H1 (cell line): ENCODE measurements around the gene GRID1. TPM values are rescaled to one million over a fixed set of nuclear protein-coding genes. Genes with fewer than 3 reads are reported as not detected.

Experiments
- CTCF ChIA-PET: fragments of 300-600 bp; sonication (Branson Sonifier 250); formaldehyde crosslinking; loops from one replicate; lab custom pipeline; 2021; ENCODE audit not compliant: partially characterized antibody; lab: Charles Lee
- POLR2A ChIA-PET: fragments of 300-600 bp; sonication (Branson Sonifier 250); formaldehyde crosslinking; loops from one replicate; lab custom pipeline; 2021; ENCODE audit warnings: inconsistent platforms; ENCODE audit not compliant: partially characterized antibody; lab: Charles Lee
- DNase-seq, 2 experiments: peaks; one replicate each; pipeline versions ENCODE4 v3.0.0 to v3.0.0-alpha.2; 2010 to 2022; ENCODE audit warnings: low spot score in 2 of 2, low read depth in 1 of 2, mixed read lengths in 1 of 2
- FAIRE-seq: peaks from 2 replicates; lab custom pipeline; 2011; peaks lifted over from hg19 to GRCh38; lab: Jason Lieb, UNC
- H2AFZ ChIP-seq: 2 replicates; pipeline ENCODE4 v1.8.1; 2012; ENCODE audit warnings: low read length, inconsistent platforms
- H2AK5ac ChIP-seq: 2 replicates; pipeline ENCODE4 v1.6.1; 2013; ENCODE audit warnings: low read depth, low read length
- H2BK120ac ChIP-seq: replicated peaks from 2 replicates; pipeline ENCODE3; 2013; ENCODE audit warnings: low read depth, low read length, inconsistent platforms
- H2BK12ac ChIP-seq: 2 replicates; pipeline ENCODE4 v1.6.1; 2013; ENCODE audit warnings: low read depth, low read length
- H2BK15ac ChIP-seq: 2 replicates; pipeline ENCODE4 v1.6.1; 2013; ENCODE audit warnings: low read length
- H2BK20ac ChIP-seq: 2 replicates; pipeline ENCODE4 v1.6.1; 2013; ENCODE audit warnings: low read length
- H2BK5ac ChIP-seq: 2 replicates; pipeline ENCODE4 v1.6.1; 2013; ENCODE audit warnings: low read depth, low read length
- H3K14ac ChIP-seq: 2 replicates; pipeline ENCODE4 v1.6.1; 2013; ENCODE audit warnings: inconsistent platforms; ENCODE audit not compliant: insufficient read length
- H3K18ac ChIP-seq: 2 replicates; pipeline ENCODE4 v1.6.1; 2013; ENCODE audit warnings: low read length; ENCODE audit errors: extremely low read depth
- H3K23ac ChIP-seq: 2 replicates; pipeline ENCODE4 v1.6.1; 2013; ENCODE audit warnings: inconsistent platforms; ENCODE audit not compliant: insufficient read length
- H3K23me2 ChIP-seq: 2 replicates; pipeline ENCODE4 v1.6.1; 2013; ENCODE audit warnings: low read depth, low read length
- H3K27ac ChIP-seq: 2 replicates; pipeline ENCODE4 v1.6.1; 2011; ENCODE audit warnings: low read depth, low read length, inconsistent platforms
- H3K27me3 ChIP-seq, 4 experiments: replicated peaks in 1 of 4; 1 replicate in 1 of 4; 2 replicates in 3 of 4; pipeline versions ENCODE4 v1.6.1 to v1.8.1; 2011 to 2013; ENCODE audit warnings: low read length in 3 of 4, mild to moderate bottlenecking in 3 of 4, inconsistent platforms in 2 of 4, mixed read lengths in 2 of 4, moderate library complexity in 1 of 4; ENCODE audit not compliant: control insufficient read depth in 3 of 4, insufficient read depth in 3 of 4; ENCODE audit errors: extremely low read depth in 1 of 4
- H3K36me3 ChIP-seq, 4 experiments: 2 replicates each; pipeline versions ENCODE4 v1.6.1 to v1.8.1; 2011 to 2013; ENCODE audit warnings: mild to moderate bottlenecking in 4 of 4, low read length in 3 of 4, moderate library complexity in 2 of 4, control low read depth in 1 of 4, inconsistent platforms in 1 of 4; ENCODE audit not compliant: insufficient read depth in 4 of 4, control insufficient read depth in 2 of 4
- H3K4ac ChIP-seq: replicated peaks from 2 replicates; pipeline ENCODE3; 2013; ENCODE audit warnings: low read length, low read depth, mixed read lengths, inconsistent platforms; ENCODE audit not compliant: insufficient read length
- H3K4me1 ChIP-seq, 4 experiments: replicated peaks in 1 of 4; 1 replicate in 1 of 4; 2 replicates in 3 of 4; pipeline versions ENCODE4 v1.6.1 to v1.8.1; 2011 to 2013; ENCODE audit warnings: low read length in 3 of 4, inconsistent platforms in 2 of 4, mixed read lengths in 1 of 4; ENCODE audit not compliant: insufficient read depth in 4 of 4, control insufficient read depth in 3 of 4
- H3K4me2 ChIP-seq, 2 experiments: 2 replicates each; pipeline versions ENCODE4 v1.6.1 to v1.8.1; 2011 to 2013; ENCODE audit warnings: low read depth in 2 of 2, low read length in 2 of 2, control low read depth in 1 of 2, inconsistent platforms in 1 of 2, mild to moderate bottlenecking in 1 of 2; ENCODE audit not compliant: insufficient read depth in 1 of 2
- H3K4me3 ChIP-seq, 4 experiments: fragments of 200-600, 300-600 bp in 1 of 4; sonication (generic), shearing (Covaris generic), sonication (Bioruptor Twin) in 1 of 4; 2 replicates each; pipeline versions ENCODE4 v1.5.1 to v1.8.1; 2011 to 2016; ENCODE audit warnings: low read length in 4 of 4, low read depth in 3 of 4, control low read depth in 2 of 4, inconsistent platforms in 2 of 4, mild to moderate bottlenecking in 2 of 4, mixed read lengths in 1 of 4, moderate library complexity in 1 of 4; ENCODE audit not compliant: insufficient read depth in 2 of 4; ENCODE audit errors: extremely low read depth in 1 of 4
- H3K56ac ChIP-seq: replicated peaks from 2 replicates; pipeline ENCODE3; 2013; ENCODE audit warnings: low read depth, mild to moderate bottlenecking, mixed read lengths, low read length, inconsistent platforms; ENCODE audit not compliant: insufficient read length
- H3K79me1 ChIP-seq: 2 replicates; pipeline ENCODE4 v1.6.1; 2013; ENCODE audit warnings: low read depth, low read length, control low read depth
- H3K79me2 ChIP-seq, 2 experiments: 2 replicates each; pipeline versions ENCODE4 v1.6.1 to v1.8.1; 2012 to 2013; ENCODE audit warnings: low read length in 2 of 2, mild to moderate bottlenecking in 2 of 2, inconsistent platforms in 1 of 2; ENCODE audit not compliant: insufficient read depth in 2 of 2, control insufficient read depth in 1 of 2
- H3K9ac ChIP-seq, 4 experiments: replicated peaks in 1 of 4; 1 replicate in 1 of 4; 2 replicates in 3 of 4; pipeline versions ENCODE4 v1.6.1 to v1.8.1; 2011 to 2013; ENCODE audit warnings: low read depth in 3 of 4, low read length in 3 of 4, control low read depth in 2 of 4, mild to moderate bottlenecking in 2 of 4, moderate library complexity in 2 of 4, inconsistent platforms in 1 of 4; ENCODE audit errors: extremely low read depth in 1 of 4
- H3K9me3 ChIP-seq, 2 experiments: 2 replicates each; pipeline versions ENCODE4 v1.6.1 to v1.8.1; 2012 to 2013; ENCODE audit warnings: mild to moderate bottlenecking in 2 of 2, moderate library complexity in 2 of 2, control low read depth in 1 of 2, inconsistent platforms in 1 of 2, low read depth in 1 of 2, low read length in 1 of 2, mixed read lengths in 1 of 2; ENCODE audit not compliant: insufficient read depth in 2 of 2
- H4K20me1 ChIP-seq, 2 experiments: replicated peaks in 1 of 2; 2 replicates each; pipeline versions ENCODE3 to v1.8.1; 2011 to 2013; ENCODE audit warnings: inconsistent platforms in 2 of 2, low read length in 2 of 2, mild to moderate bottlenecking in 1 of 2; ENCODE audit not compliant: insufficient read depth in 2 of 2, control insufficient read depth in 1 of 2
- H4K5ac ChIP-seq: 2 replicates; pipeline ENCODE4 v1.6.1; 2013; ENCODE audit warnings: low read length, low read depth, mixed read lengths, inconsistent platforms; ENCODE audit not compliant: insufficient read length
- H4K8ac ChIP-seq: 2 replicates; pipeline ENCODE4 v1.8.0; 2013; ENCODE audit warnings: mild to moderate bottlenecking, moderate library complexity, low read length, inconsistent platforms; ENCODE audit not compliant: insufficient read depth; ENCODE audit errors: extremely low read depth
- H4K91ac ChIP-seq: replicated peaks from 2 replicates; pipeline ENCODE3; 2013; ENCODE audit warnings: low read length, mixed read lengths, inconsistent platforms; ENCODE audit not compliant: insufficient read length
- BCL11A ChIP-seq, 2 experiments: IDR thresholded peaks; one replicate each; pipeline ENCODE4 v1.6.1; 2011; ENCODE audit warnings: low read depth in 2 of 2, low read length in 2 of 2, mild to moderate bottlenecking in 2 of 2
- EP300 ChIP-seq, 2 experiments: IDR thresholded peaks; 1 replicate in 1 of 2; 2 replicates in 1 of 2; pipeline ENCODE4 v1.6.1; 2011 to 2012; ENCODE audit warnings: low read depth in 2 of 2, low read length in 2 of 2, mild to moderate bottlenecking in 2 of 2, borderline replicate concordance in 1 of 2, inconsistent platforms in 1 of 2, moderate library complexity in 1 of 2
- JUND ChIP-seq: IDR thresholded peaks from 2 replicates; pipeline ENCODE4 v1.6.1; 2011; ENCODE audit warnings: mild to moderate bottlenecking, improper control_type of control experiment, low read length
- MAX ChIP-seq: IDR thresholded peaks from 2 replicates; pipeline ENCODE4 v1.6.1; 2012; ENCODE audit warnings: inconsistent platforms
- NANOG ChIP-seq: IDR thresholded peaks from 2 replicates; pipeline ENCODE4 v1.6.1; 2011; ENCODE audit warnings: low read length, low read depth, mild to moderate bottlenecking, inconsistent platforms; ENCODE audit not compliant: insufficient read depth, poor library complexity, severe bottlenecking
- POLR2A ChIP-seq, 2 experiments: IDR thresholded peaks; 1 replicate in 1 of 2; 2 replicates in 1 of 2; pipeline ENCODE4 v1.6.1; 2011; ENCODE audit warnings: low read depth in 2 of 2, low read length in 2 of 2, mild to moderate bottlenecking in 2 of 2; ENCODE audit errors: control extremely low read depth in 1 of 2
- RBBP5 ChIP-seq: IDR thresholded peaks from 2 replicates; pipeline ENCODE4 v1.7.1; 2012; ENCODE audit warnings: low read depth, mild to moderate bottlenecking, inconsistent platforms, low read length, moderate library complexity, borderline replicate concordance
- RFX5 ChIP-seq: IDR thresholded peaks from 2 replicates; pipeline ENCODE4 v1.6.1; 2011; ENCODE audit warnings: low read depth, low read length, improper control_type of control experiment, borderline replicate concordance
- WGBS, 2 experiments: shearing (Covaris generic) in 1 of 2; methylation state at CpG; one replicate each; pipeline versions ENCODE4 v1.1.6 to v1.1.7; 2013 to 2015; ENCODE audit warnings: low lambda C conversion rate in 2 of 2, mixed read lengths in 2 of 2, inconsistent platforms in 1 of 2, low coverage in 1 of 2, missing lambda C conversion rate in 1 of 2; ENCODE audit not compliant: insufficient replicate concordance in 2 of 2, insufficient coverage in 1 of 2, insufficient read length in 1 of 2; ENCODE audit errors: extremely low coverage in 1 of 2, missing lambda C conversion rate in 1 of 2; 5-methylcytosine and 5-hydroxymethylcytosine counted together
- polyA plus RNA-seq, 7 experiments: library from polyadenylated mRNA; depleted of rRNA in 3 of 7; stranded (reverse) in 5 of 7; unstranded in 2 of 7; fragments of >200 nt in 5 of 7; fragments of 200-250 nt in 2 of 7; gene quantifications; 1 replicate in 5 of 7; 2 replicates in 1 of 7; 4 replicates in 1 of 7; pipeline versions ENCODE4 v1.2.1 to v1.2.3, GENCODE V29; 2011 to 2013; ENCODE audit warnings: missing spikeins in 2 of 7, mixed read lengths in 2 of 7
- total RNA-seq: library from RNA; stranded (reverse); fragmentation: NEBNext Ultra II Directional; extraction: Animal tissue kit (Norgen Biotek cat#: 25700); gene quantifications from 2 replicates; pipeline ENCODE4 v1.2.1, GENCODE V29; 2021

Gene GRID1
- total and polyA plus RNA-seq, 2 of the 8 experiments (the other 6 are each of a cell fraction or from before 2014, with no cell fraction given) = 0.22 to 0.30 TPM

- 93% methylated on average over 13 of the region's 13 CpGs; no CpG with 5 or more reads in 1 of the 2 experiments for WGBS, 2 experiments
- H2BK120ac ChIP-seq = no peak overlapping the region
- H2BK12ac ChIP-seq = no peak overlapping the region
- H4K5ac ChIP-seq = no peak overlapping the region
- TF ChIP-seq RBBP5 (no peak), MAX (no peak), POLR2A (IDR thresholded peaks at IDR 0.05; ENCODE audit: control extremely low read depth in 1 of 2, low read depth in 2 of 2, low read length in 2 of 2) (no peak), BCL11A (IDR thresholded peaks at IDR 0.05; ENCODE audit: low read depth in 2 of 2, low read length in 2 of 2) (no peak), RFX5 (no peak), EP300 (IDR thresholded peaks at IDR 0.05; ENCODE audit: borderline replicate concordance in 1 of 2, low read depth in 2 of 2, low read length in 2 of 2) (no peak), NANOG (no peak), JUND (no peak)
- TF ChIP-seq, all 59 proteins: peak for 0
- no peak overlapping the region for H3K9ac ChIP-seq
- H3K23ac ChIP-seq = no peak overlapping the region
- H3K9me3 ChIP-seq = no peaks in the 10 kb centered on the region
- H3K56ac ChIP-seq = no peak overlapping the region
- no peak overlapping the region for H2BK15ac ChIP-seq
- ChIA-PET POLR2A (no interaction called here), CTCF (interaction anchor here (0.6 to 3.3 kb wide), 3 partner anchors 13 to 826 kb away, joined by 3 to 24 read pairs (median 3); no protein-coding TSS in a partner anchor)
- no peak overlapping the region for H3K4me3 ChIP-seq
- DNase-seq (no peak), FAIRE-seq (no peak)
- no peak overlapping the region for H3K4ac ChIP-seq
- no peak overlapping the region for H3K14ac ChIP-seq
- no peak overlapping the region for H2BK20ac ChIP-seq
- H3K36me3 ChIP-seq = no peaks in the 10 kb centered on the region
- no peak overlapping the region for H2BK5ac ChIP-seq
- no peak overlapping the region for H3K18ac ChIP-seq
- no peak overlapping the region for H4K8ac ChIP-seq
- no peak overlapping the region for H3K27ac ChIP-seq
- H2AK5ac ChIP-seq = no peak overlapping the region
- 0 out of 7 replicates have a peak, but pooled peaks cover 0 to 3% (median 0%) of the 10 kb centered on the region in 4 experiments for H3K27me3 ChIP-seq
- no peak overlapping the region for H3K4me2 ChIP-seq
- no peak overlapping the region for H4K91ac ChIP-seq
- H3K4me1 ChIP-seq = peaks cover 3 to 16% (median 11%) of the 10 kb centered on the region in 4 experiments; a peak in 6 of 7 replicates
- no peak overlapping the region for H2AFZ ChIP-seq
- peaks cover 2% of the 10 kb centered on the region; the same call in 1 of the 2 replicates for H3K23me2 ChIP-seq
- H3K79me2 ChIP-seq = no peaks in the 10 kb centered on the region
- no peaks in the 10 kb centered on the region for H4K20me1 ChIP-seq
- no peaks in the 10 kb centered on the region for H3K79me1 ChIP-seq
Measured at GRCh38 chr10:86337121-86337601, 29.4 kb downstream of the GRID1 start.
